Measurements from ENCODE around the gene DYNLT5. TPM values are rescaled to one million over a fixed set of nuclear protein-coding genes. Genes with fewer than 3 reads are reported as not detected.
A peak's percentile ranks its signal among the peaks of the same experiment; 100 is the strongest.
"Not testable (repeated sequence)": the region's sequence is repeated elsewhere in the genome, so short reads cannot be mapped to it uniquely, and the experiment has no call there.

The DYNLT5 gene
- total RNA-seq, 3 donors from 2014 or later (not counting 1 experiment from before 2014, with no cell fraction given) = 0.35 TPM; not detected in 2

DNA sequence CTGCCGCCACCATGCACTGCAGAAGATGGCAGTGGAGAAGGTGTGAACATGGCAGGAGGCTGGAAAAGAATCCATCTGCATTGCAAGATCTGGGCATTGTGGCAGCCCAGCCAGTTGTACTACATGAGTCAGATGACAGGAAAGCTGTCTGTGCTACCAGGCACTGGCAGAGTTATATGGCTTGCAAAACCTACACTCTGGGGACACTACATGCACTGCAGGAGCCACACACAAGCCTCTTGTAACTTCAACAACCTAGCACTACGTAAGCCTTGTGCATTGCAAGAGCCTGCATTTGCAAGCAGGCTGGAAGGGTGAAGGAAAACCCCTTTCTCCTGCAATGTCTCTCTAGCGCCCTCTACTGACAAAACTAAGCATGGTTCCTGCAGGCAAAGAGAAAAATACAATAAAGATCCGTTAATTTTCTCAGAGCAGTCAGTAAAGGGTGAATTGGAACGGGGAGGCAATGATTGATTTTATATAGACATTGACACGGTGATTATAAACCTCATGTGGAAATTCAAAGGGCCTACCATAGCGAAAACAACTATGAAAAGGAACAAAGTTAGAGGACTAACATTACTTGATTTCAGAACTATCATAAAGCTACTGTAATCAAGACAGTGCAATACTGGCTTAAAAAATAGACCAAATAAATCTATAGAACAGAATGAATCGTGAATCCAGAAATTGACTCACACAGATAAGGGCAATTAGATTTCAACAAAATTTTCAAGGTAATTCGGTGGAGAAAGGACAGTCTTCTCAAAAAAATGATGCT lies 26.2 kb upstream of the DYNLT5 start:
- peaks cover 5% of the 10 kb centered on the region for H3K27me3 ChIP-seq (ENCODE audit: control insufficient read depth, insufficient read depth, low read length)
- DNase-seq = peak; percentile 15 to 84
- H3K9me3 Mint-ChIP-seq = no peaks in the 10 kb centered on the region
- no peaks in the 10 kb centered on the region for H3K36me3 Mint-ChIP-seq
- H3K4me3 ChIP-seq (ENCODE audit: low read length) = no peak overlapping the region
- H3K27ac Mint-ChIP-seq = no peak overlapping the region
- H3K9me3 ChIP-seq (ENCODE audit: control insufficient read depth, insufficient read depth, low read length) = no peaks in the 10 kb centered on the region
- peaks cover 14% of the 10 kb centered on the region in 2 donors for H3K27me3 Mint-ChIP-seq (ENCODE audit: low read depth in 2 of 2)
- peak; percentile 77 to 86 (median 81) for ATAC-seq
- no peak overlapping the region for H3K4me3 Mint-ChIP-seq
- no peak overlapping the region for H3K27ac ChIP-seq (ENCODE audit: low read length)
- 29% methylated on average over 9 of the region's 9 CpGs for WGBS (ENCODE audit: insufficient coverage)
- no peaks in the 10 kb centered on the region for H3K4me1 ChIP-seq (ENCODE audit: control insufficient read depth, insufficient read depth, low read length)
- intact Hi-C loops (cut with micrococcal nuclease) = loop anchor here (5.0 kb wide), 1 partner anchor 769 kb away; no protein-coding TSS in a partner anchor
- H3K4me1 Mint-ChIP-seq = peaks cover 5 to 9% of the 10 kb centered on the region in 2 donors
- no peaks in the 10 kb centered on the region for H3K36me3 ChIP-seq (ENCODE audit: control insufficient read depth, insufficient read depth, low read length)
- TF ChIP-seq, protein P1, sequence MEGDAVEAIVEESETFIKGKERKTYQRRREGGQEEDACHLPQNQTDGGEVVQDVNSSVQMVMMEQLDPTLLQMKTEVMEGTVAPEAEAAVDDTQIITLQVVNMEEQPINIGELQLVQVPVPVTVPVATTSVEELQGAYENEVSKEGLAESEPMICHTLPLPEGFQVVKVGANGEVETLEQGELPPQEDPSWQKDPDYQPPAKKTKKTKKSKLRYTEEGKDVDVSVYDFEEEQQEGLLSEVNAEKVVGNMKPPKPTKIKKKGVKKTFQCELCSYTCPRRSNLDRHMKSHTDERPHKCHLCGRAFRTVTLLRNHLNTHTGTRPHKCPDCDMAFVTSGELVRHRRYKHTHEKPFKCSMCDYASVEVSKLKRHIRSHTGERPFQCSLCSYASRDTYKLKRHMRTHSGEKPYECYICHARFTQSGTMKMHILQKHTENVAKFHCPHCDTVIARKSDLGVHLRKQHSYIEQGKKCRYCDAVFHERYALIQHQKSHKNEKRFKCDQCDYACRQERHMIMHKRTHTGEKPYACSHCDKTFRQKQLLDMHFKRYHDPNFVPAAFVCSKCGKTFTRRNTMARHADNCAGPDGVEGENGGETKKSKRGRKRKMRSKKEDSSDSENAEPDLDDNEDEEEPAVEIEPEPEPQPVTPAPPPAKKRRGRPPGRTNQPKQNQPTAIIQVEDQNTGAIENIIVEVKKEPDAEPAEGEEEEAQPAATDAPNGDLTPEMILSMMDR (IDR thresholded peaks at IDR 0.05) = peak; percentile 88

DNA sequence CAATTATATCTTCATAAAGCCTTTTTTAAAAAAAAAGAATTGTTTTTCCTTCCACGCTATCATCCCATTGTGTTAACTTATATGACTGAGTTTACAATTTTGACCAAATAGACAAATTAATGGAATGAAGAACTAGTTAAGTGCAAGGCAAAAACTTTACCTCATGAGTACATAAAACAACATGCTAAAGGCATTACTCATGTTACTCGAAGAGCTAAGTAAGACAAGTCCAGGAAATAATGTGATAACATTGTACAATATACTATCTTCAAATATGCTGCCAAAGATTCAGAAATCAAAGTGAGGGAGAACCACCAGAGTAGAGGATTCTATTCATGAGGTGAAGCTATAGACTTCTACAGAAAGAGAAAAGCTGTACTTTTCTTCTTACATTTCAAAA lies 24.2 kb upstream of the DYNLT5 start:
- intact Hi-C loops (cut with micrococcal nuclease) = loop anchor here (5.0 kb wide), 1 partner anchor 771 kb away; no protein-coding TSS in a partner anchor
- TF ChIP-seq, protein P1 (IDR thresholded peaks at IDR 0.05) = no peak
- no peak overlapping the region for H3K4me3 ChIP-seq (ENCODE audit: low read length)
- no CpG with 5 or more reads among the region's 2 CpGs for WGBS (ENCODE audit: insufficient coverage)
- Mint-ChIP-seq H3K27ac (no peak overlapping the region), H3K4me3 (no peak overlapping the region), H3K4me1 (peaks cover 5 to 9% of the 10 kb centered on the region in 2 donors), H3K27me3 (ENCODE audit: low read depth in 2 of 2) (peaks cover 9 to 22% of the 10 kb centered on the region in 2 donors), H3K9me3 (no peaks in the 10 kb centered on the region), H3K36me3 (no peaks in the 10 kb centered on the region)
- H3K4me1 ChIP-seq (ENCODE audit: control insufficient read depth, insufficient read depth, low read length) = no peaks in the 10 kb centered on the region
- no peak overlapping the region for H3K27ac ChIP-seq (ENCODE audit: low read length)
- H3K9me3 ChIP-seq (ENCODE audit: control insufficient read depth, insufficient read depth, low read length) = no peaks in the 10 kb centered on the region
- DNase-seq = no peak
- no peaks in the 10 kb centered on the region for H3K36me3 ChIP-seq (ENCODE audit: control insufficient read depth, insufficient read depth, low read length)
- peaks cover 5% of the 10 kb centered on the region for H3K27me3 ChIP-seq (ENCODE audit: control insufficient read depth, insufficient read depth, low read length)
- no peak for ATAC-seq

DNA sequence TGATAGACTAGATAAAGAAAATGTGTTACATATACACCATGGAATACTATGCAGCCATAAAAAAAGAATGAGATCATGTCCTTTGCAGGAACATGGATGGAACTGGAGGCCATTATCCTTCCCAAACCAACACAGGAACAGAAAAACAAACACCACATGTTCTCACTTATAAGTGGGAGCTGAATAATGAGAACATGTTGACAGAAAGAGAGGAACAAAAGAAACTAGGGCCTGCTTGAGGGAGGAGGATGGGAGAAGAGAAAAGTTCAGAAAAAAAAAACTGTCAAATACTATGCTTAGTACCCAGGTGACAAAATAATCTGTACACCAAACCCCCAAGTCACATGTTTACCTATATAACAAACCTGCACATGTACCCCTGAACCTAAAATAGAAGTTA lies 23.5 kb upstream of the DYNLT5 start:
- not testable (repeated sequence) for H3K27ac Mint-ChIP-seq; H3K4me3 ChIP-seq (ENCODE audit: low read length); H3K4me1 ChIP-seq (ENCODE audit: control insufficient read depth, insufficient read depth, low read length); H3K4me3 Mint-ChIP-seq; H3K4me1 Mint-ChIP-seq; H3K27me3 ChIP-seq (ENCODE audit: control insufficient read depth, insufficient read depth, low read length); DNase-seq; H3K9me3 Mint-ChIP-seq; H3K36me3 Mint-ChIP-seq; H3K36me3 ChIP-seq (ENCODE audit: control insufficient read depth, insufficient read depth, low read length); H3K27ac ChIP-seq (ENCODE audit: low read length); H3K9me3 ChIP-seq (ENCODE audit: control insufficient read depth, insufficient read depth, low read length); ATAC-seq
- intact Hi-C loops (cut with micrococcal nuclease) = loop anchor here (5.0 kb wide), 1 partner anchor 771 kb away; no protein-coding TSS in a partner anchor
- peaks cover 9 to 22% of the 10 kb centered on the region in 2 donors for H3K27me3 Mint-ChIP-seq (ENCODE audit: low read depth in 2 of 2)

DNA sequence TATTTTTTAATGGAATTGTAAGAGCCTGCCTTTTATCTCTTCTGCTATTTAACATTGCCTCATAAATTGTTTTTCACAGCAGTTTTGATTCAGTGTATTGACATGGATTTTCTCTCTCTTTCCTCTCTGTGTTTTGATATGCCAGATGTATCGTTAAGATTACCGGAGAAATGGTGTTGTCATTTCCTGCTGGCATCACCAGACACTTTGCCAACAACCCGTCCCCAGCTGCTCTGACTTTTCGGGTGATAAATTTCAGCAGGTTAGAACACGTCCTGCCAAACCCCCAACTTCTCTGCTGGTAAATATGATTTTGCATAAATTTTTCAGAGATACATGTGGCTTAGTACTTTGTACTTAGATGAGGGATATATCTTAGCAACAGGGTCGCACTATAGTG lies 23.1 kb upstream of the DYNLT5 start:
- Histone ChIP-seq H3K4me1 (ENCODE audit: control insufficient read depth, insufficient read depth, low read length) (no peaks in the 10 kb centered on the region), H3K9me3 (ENCODE audit: control insufficient read depth, insufficient read depth, low read length) (no peaks in the 10 kb centered on the region), H3K27ac (ENCODE audit: low read length) (no peak overlapping the region), H3K4me3 (ENCODE audit: low read length) (no peak overlapping the region), H3K36me3 (ENCODE audit: control insufficient read depth, insufficient read depth, low read length) (no peaks in the 10 kb centered on the region), H3K27me3 (ENCODE audit: control insufficient read depth, insufficient read depth, low read length) (peaks cover 5% of the 10 kb centered on the region)
- H3K27me3 Mint-ChIP-seq (ENCODE audit: low read depth in 2 of 2) = peaks cover 9 to 22% of the 10 kb centered on the region in 2 donors
- H3K36me3 Mint-ChIP-seq = no peaks in the 10 kb centered on the region
- H3K4me1 Mint-ChIP-seq = peaks cover 5 to 9% of the 10 kb centered on the region in 2 donors
- no peak overlapping the region for H3K27ac Mint-ChIP-seq
- peak in 1 of 2 donors; percentile 52 for DNase-seq
- TF ChIP-seq, protein P1 (IDR thresholded peaks at IDR 0.05) = no peak
- ATAC-seq = peak; percentile 15 to 48 (median 46)
- WGBS (ENCODE audit: insufficient coverage) = 7% methylated on average over 5 of the region's 6 CpGs
- intact Hi-C loops (cut with micrococcal nuclease) = loop anchor here (5.0 kb wide), 1 partner anchor 772 kb away; no protein-coding TSS in a partner anchor
- no peak overlapping the region for H3K4me3 Mint-ChIP-seq
- H3K9me3 Mint-ChIP-seq = no peaks in the 10 kb centered on the region
